Vagina (tissue), 2 donors: ENCODE data around the gene FRA10AC1. TPM values are rescaled to one million over a fixed set of nuclear protein-coding genes. Genes with fewer than 3 reads are reported as not detected.

ENCODE experiments used
- DNase-seq, 2 donors: peaks; one replicate each; pipeline ENCODE4 v3.0.0-alpha.2; 2017; ENCODE audit errors: extremely low spot score in 2 of 2
- H3K27ac ChIP-seq: fragments of 200-600 bp; sonication (generic); one replicate; pipeline ENCODE4 v1.5.1; 2019
- H3K27me3 ChIP-seq: fragments of 200-600 bp; sonication (generic); one replicate; pipeline ENCODE4 v1.5.1; 2019
- H3K36me3 ChIP-seq, 2 donors: fragments of 200-600 bp; sonication (generic); one replicate each; pipeline ENCODE4 v1.5.1; 2017 to 2019
- H3K4me1 ChIP-seq: fragments of 200-600 bp; sonication (generic); one replicate; pipeline ENCODE4 v1.5.1; 2019
- H3K4me3 ChIP-seq, 2 donors: fragments of 200-600 bp; sonication (generic); 1 replicate in 1 of 2; 2 replicates in 1 of 2; pipeline ENCODE4 v1.5.1; 2016 to 2019
- H3K9me3 ChIP-seq: fragments of 200-600 bp; sonication (generic); one replicate; pipeline ENCODE4 v1.5.1; 2019
- POLR2A ChIP-seq, 2 donors: fragments of 450-650 bp; IDR thresholded peaks; one replicate each; pipeline ENCODE4 v1.6.1; 2017; ENCODE audit warnings: antibody characterized with exemption in 2 of 2, mild to moderate bottlenecking in 2 of 2, moderate library complexity in 2 of 2
- POLR2AphosphoS5 ChIP-seq, 2 donors: sonication (generic); formaldehyde crosslinking; IDR thresholded peaks; one replicate each; pipeline ENCODE4 v1.9.0; 2017; ENCODE audit warnings: antibody characterized with exemption in 2 of 2, mild to moderate bottlenecking in 2 of 2, low read depth in 1 of 2; ENCODE audit not compliant: insufficient read depth in 1 of 2
- intact Hi-C: fragments of 100-400 bp; cut with DNase I; formaldehyde crosslinking; loops from one replicate; pipeline ENCODE4 v1.15.1; 2023
- total RNA-seq: library from RNA; depleted of rRNA; stranded (reverse); fragments of >200 nt; gene quantifications from one replicate; pipeline ENCODE4 v1.2.3, GENCODE V29; 2016
- TF ChIP-seq, protein P1 (sequence below), 3 experiments: fragments of 450-650 bp in 2 of 3; fragments of 200-600 bp in 1 of 3; sonication (generic) in 1 of 3; IDR thresholded peaks; one replicate each; pipeline ENCODE4 v1.5.1; 2017 to 2019; ENCODE audit warnings: antibody characterized with exemption in 3 of 3, mild to moderate bottlenecking in 2 of 3, moderate library complexity in 2 of 3

Gene FRA10AC1
- total RNA-seq, 1 donor from 2014 or later: 15.7 TPM

DNA sequence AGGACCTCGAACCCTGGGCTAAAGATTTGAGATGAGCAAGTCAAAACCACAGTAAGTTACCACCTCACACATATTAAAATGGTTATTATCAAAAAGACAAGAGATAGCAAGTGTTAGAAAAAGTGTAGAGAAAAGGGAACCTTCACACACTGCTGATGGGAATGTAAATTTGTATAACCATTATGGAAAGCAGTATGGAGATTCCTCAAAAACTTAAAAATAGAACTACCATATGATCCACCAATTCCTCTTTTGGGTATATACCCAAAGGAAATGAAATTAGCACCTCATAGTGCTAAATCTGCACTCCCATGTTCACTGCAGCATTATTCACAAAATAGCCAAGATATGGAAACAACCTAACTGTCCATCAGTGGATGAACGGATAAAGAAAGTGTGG, 20.8 kb upstream of the FRA10AC1 start:
- Histone ChIP-seq H3K27ac (no peak overlapping the region), H3K27me3 (no peaks in the 10 kb centered on the region), H3K9me3 (no peaks in the 10 kb centered on the region), H3K4me1 (no peaks in the 10 kb centered on the region), H3K4me3 (no peak overlapping the region), H3K36me3 (no peaks in the 10 kb centered on the region)
- TF ChIP-seq, protein P1, sequence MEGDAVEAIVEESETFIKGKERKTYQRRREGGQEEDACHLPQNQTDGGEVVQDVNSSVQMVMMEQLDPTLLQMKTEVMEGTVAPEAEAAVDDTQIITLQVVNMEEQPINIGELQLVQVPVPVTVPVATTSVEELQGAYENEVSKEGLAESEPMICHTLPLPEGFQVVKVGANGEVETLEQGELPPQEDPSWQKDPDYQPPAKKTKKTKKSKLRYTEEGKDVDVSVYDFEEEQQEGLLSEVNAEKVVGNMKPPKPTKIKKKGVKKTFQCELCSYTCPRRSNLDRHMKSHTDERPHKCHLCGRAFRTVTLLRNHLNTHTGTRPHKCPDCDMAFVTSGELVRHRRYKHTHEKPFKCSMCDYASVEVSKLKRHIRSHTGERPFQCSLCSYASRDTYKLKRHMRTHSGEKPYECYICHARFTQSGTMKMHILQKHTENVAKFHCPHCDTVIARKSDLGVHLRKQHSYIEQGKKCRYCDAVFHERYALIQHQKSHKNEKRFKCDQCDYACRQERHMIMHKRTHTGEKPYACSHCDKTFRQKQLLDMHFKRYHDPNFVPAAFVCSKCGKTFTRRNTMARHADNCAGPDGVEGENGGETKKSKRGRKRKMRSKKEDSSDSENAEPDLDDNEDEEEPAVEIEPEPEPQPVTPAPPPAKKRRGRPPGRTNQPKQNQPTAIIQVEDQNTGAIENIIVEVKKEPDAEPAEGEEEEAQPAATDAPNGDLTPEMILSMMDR (IDR thresholded peaks at IDR 0.05): no peak
- TF ChIP-seq POLR2AphosphoS5 (IDR thresholded peaks at IDR 0.05; ENCODE audit: insufficient read depth in 1 of 2, low read depth in 1 of 2) (no peak), POLR2A (IDR thresholded peaks at IDR 0.05) (no peak)
- intact Hi-C loops: no loop called here
- DNase-seq: no peak

DNA sequence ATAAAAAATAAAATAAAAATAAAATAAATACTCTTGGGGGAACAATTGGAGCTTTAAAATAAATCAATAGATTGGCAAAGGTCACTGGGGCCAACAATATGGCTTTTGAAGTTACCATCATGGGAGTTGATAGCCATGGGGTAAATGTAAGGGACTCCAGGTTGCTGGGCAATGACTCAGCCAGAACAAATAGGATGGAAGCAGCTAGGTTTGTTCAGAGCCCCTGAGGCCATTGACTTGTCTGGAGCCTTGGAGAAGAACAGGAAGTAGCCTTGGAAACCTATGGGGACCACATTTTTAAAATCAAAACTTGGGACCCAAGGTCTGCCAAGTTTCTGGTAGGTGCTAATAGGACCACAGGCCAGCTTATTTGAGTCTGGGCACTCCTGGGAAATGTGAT, 20.2 kb upstream of the FRA10AC1 start:
- TF ChIP-seq, protein P1 (IDR thresholded peaks at IDR 0.05): no peak
- TF ChIP-seq POLR2AphosphoS5 (IDR thresholded peaks at IDR 0.05; ENCODE audit: insufficient read depth in 1 of 2, low read depth in 1 of 2) (no peak), POLR2A (IDR thresholded peaks at IDR 0.05) (no peak)
- Histone ChIP-seq H3K9me3 (no peaks in the 10 kb centered on the region), H3K27ac (no peak overlapping the region), H3K4me1 (no peaks in the 10 kb centered on the region), H3K4me3 (no peak overlapping the region), H3K27me3 (no peaks in the 10 kb centered on the region), H3K36me3 (no peaks in the 10 kb centered on the region)
- intact Hi-C loops: no loop called here
- no peak for DNase-seq

DNA sequence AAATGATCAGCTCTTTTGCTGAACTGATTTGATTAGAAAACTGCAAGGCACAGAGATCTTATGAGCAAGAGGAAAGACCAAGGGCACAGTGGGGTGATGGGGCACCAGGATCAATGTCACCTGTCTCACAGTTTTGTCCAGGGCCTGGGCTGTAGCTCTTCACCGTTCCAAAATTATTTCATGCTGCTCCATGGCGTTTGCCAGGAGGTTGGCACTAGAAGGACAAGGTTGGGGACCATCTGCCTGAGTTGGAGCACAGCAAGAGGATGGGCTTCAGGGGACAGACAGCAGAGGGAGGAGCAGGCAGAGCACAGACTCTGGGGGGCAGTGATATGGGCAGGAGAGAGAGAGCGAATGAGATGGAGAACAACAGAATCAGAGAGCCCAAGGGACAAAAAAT, 17.5 kb upstream of the FRA10AC1 start:
- no peaks in the 10 kb centered on the region for H3K27me3 ChIP-seq
- H3K4me1 ChIP-seq: no peaks in the 10 kb centered on the region
- H3K27ac ChIP-seq: no peak overlapping the region
- no peaks in the 10 kb centered on the region for H3K36me3 ChIP-seq
- no peak overlapping the region for H3K4me3 ChIP-seq
- no peaks in the 10 kb centered on the region for H3K9me3 ChIP-seq
- no peak for DNase-seq
- TF ChIP-seq, protein P1 (IDR thresholded peaks at IDR 0.05): no peak
- no peak for TF ChIP-seq POLR2A (IDR thresholded peaks at IDR 0.05)
- no peak for TF ChIP-seq POLR2AphosphoS5 (IDR thresholded peaks at IDR 0.05; ENCODE audit: insufficient read depth in 1 of 2, low read depth in 1 of 2)
- intact Hi-C loops: no loop called here

DNA sequence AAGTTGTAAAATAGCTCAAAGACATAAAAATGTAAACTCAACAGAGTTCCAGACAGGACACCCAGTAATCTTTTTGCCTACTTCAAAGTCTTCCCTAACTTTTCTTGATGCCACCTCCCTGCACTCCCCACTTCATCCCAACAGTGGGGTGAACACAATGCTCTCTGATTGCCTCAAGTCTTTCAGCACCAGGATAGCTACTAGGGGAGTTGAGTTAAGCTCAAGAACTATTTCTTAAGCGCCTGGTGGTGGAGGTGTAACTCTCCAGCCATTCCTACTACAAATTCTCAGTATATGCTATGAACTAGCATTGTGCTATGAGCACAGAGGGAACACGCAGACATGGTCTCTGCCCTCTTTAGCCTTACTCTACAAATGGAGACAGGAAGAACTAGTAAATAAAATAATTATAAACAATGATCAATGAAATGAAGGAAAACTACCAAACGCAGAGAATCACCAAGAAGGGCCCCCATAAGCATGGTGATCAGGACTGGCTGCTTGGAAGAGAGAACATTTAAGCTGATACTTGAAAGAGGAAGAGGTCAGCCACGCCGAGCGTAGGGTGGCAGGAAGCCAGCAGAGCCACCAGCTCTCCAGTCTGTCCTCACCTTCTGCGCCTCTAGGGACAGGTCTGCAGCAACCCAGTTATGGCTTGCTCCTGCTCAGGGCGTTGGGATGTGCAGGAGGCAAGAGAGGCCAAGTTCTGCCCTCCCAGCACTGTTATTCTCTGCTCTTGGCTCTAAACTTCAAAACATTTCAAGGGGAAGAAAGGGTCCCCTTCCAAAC, 16.7 kb upstream of the FRA10AC1 start:
- Histone ChIP-seq H3K4me1 (no peaks in the 10 kb centered on the region), H3K9me3 (no peaks in the 10 kb centered on the region), H3K36me3 (no peaks in the 10 kb centered on the region), H3K27me3 (no peaks in the 10 kb centered on the region), H3K4me3 (no peak overlapping the region), H3K27ac (no peak overlapping the region)
- intact Hi-C loops: no loop called here
- TF ChIP-seq POLR2AphosphoS5 (IDR thresholded peaks at IDR 0.05; ENCODE audit: insufficient read depth in 1 of 2, low read depth in 1 of 2) (no peak), POLR2A (IDR thresholded peaks at IDR 0.05) (no peak)
- TF ChIP-seq, protein P1 (IDR thresholded peaks at IDR 0.05): no peak
- DNase-seq: no peak

DNA sequence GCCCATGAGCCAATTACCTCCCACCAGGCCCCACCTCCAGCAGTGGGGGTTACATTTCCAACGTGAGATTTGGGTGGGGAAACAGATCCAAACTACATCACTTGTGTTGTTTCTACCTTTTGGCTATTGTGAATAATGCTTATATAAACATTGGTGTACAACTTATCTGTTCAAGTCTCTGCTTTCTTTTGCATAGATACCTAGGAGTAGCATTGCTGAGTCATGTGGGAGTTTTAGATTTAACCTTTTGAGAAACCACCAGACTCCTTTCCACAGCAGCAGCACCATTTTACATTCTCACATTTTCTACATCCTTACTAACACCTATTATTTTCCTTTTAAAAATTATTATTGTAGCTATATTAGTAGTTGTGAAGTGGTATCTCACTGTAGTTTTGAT, 14.4 kb upstream of the FRA10AC1 start:
- TF ChIP-seq, protein P1 (IDR thresholded peaks at IDR 0.05): no peak
- TF ChIP-seq POLR2AphosphoS5 (IDR thresholded peaks at IDR 0.05; ENCODE audit: insufficient read depth in 1 of 2, low read depth in 1 of 2) (no peak), POLR2A (IDR thresholded peaks at IDR 0.05) (no peak)
- no peaks in the 10 kb centered on the region for H3K9me3 ChIP-seq
- no peaks in the 10 kb centered on the region for H3K4me1 ChIP-seq
- no peaks in the 10 kb centered on the region for H3K27me3 ChIP-seq
- intact Hi-C loops: no loop called here
- DNase-seq: no peak
- H3K36me3 ChIP-seq: no peaks in the 10 kb centered on the region
- no peak overlapping the region for H3K4me3 ChIP-seq
- H3K27ac ChIP-seq: no peak overlapping the region
